K562 (cell line): ENCODE data around the gene CETN1. TPM values are rescaled to one million over a fixed set of nuclear protein-coding genes. Genes with fewer than 3 reads are reported as not detected.

Source experiments
- CEBPB ChIP-seq: fragments of 450-650 bp; IDR thresholded peaks from 2 replicates; pipeline ENCODE4 v1.6.1; 2016; ENCODE audit warnings: missing genetic modification characterization, missing compliant biosample characterization
- CREB3L1 ChIP-seq: fragments of 450-650 bp; IDR thresholded peaks from 2 replicates; pipeline ENCODE4 v1.6.1; 2014; ENCODE audit warnings: low read depth, mild to moderate bottlenecking, moderate library complexity, borderline replicate concordance
- CXXC5 ChIP-seq: fragments of 250-450 bp; sonication (Bioruptor Pico); IDR thresholded peaks from 2 replicates; pipeline ENCODE4 v1.8.0; 2022; ENCODE audit warnings: inconsistent platforms, mild to moderate bottlenecking, moderate library complexity
- DMBX1 ChIP-seq: fragments of 250-450 bp; sonication (Bioruptor Pico); IDR thresholded peaks from 2 replicates; pipeline ENCODE4 v1.8.0; 2022; ENCODE audit warnings: inconsistent platforms, mild to moderate bottlenecking, moderate library complexity, borderline replicate concordance
- FOXK2 ChIP-seq, 2 experiments: fragments of 450-650 bp; IDR thresholded peaks in 1 of 2; conservative IDR thresholded peaks in 1 of 2; 2 replicates each; pipeline ENCODE4 v1.6.1; 2016; ENCODE audit warnings: low read depth in 2 of 2, mild to moderate bottlenecking in 1 of 2
- GATA2 ChIP-seq: sonication (generic); formaldehyde crosslinking; IDR thresholded peaks from 2 replicates; pipeline ENCODE4 v1.4.0; 2020; ENCODE audit warnings: mild to moderate bottlenecking, missing genetic modification reagents
- HMGN3 ChIP-seq: IDR thresholded peaks from 2 replicates; pipeline ENCODE4 v1.6.1; 2011; ENCODE audit warnings: borderline replicate concordance, low read depth, mild to moderate bottlenecking, mixed read lengths, low read length; ENCODE audit not compliant: insufficient read length; ENCODE audit errors: extremely low read depth
- HNRNPL ChIP-seq: fragments of 200-400 bp; formaldehyde crosslinking; IDR thresholded peaks from 2 replicates; pipeline ENCODE4 v1.6.1; 2017; ENCODE audit warnings: low read depth, mild to moderate bottlenecking, low read length
- HSF4 ChIP-seq: fragments of 250-450 bp; sonication (Bioruptor Pico); IDR thresholded peaks from 2 replicates; pipeline ENCODE4 v2.1.2; 2022; ENCODE audit warnings: mild to moderate bottlenecking, moderate library complexity, borderline replicate concordance
- NR2F6 ChIP-seq: fragments of 450-650 bp; formaldehyde crosslinking; IDR thresholded peaks from 2 replicates; pipeline ENCODE4 v1.4.0; 2020; ENCODE audit warnings: mild to moderate bottlenecking
- TAL1 ChIP-seq: fragments of 450-650 bp; IDR thresholded peaks from 2 replicates; pipeline ENCODE4 v1.6.1; 2016; ENCODE audit warnings: mild to moderate bottlenecking
- polyA plus RNA-seq, 8 experiments: library from polyadenylated mRNA; depleted of rRNA in 4 of 8; stranded (reverse) in 5 of 8; unstranded in 3 of 8; fragments of >200 nt; fragmentation: Nextera tagmentation in 2 of 8; fragmentation: Illumina TruSeq in 1 of 8; extraction: Ambion mirVana in 2 of 8; extraction: Trizol in 1 of 8; gene quantifications; 2 replicates each; pipeline versions ENCODE4 v1.2.1 to v1.2.3, GENCODE V29; 2011 to 2014; ENCODE audit warnings: inconsistent platforms in 1 of 8, missing spikeins in 1 of 8
- total RNA-seq, 7 experiments: library from RNA; depleted of rRNA in 6 of 7; stranded (reverse); fragments of >200 nt in 6 of 7; fragmentation: Illumina TruSeq in 2 of 7; extraction: Trizol in 2 of 7; gene quantifications; 2 replicates each; pipeline versions ENCODE4 v1.2.1 to v1.2.3, GENCODE V29; 2011 to 2021; ENCODE audit warnings: low replicate concordance in 1 of 7
- TF ChIP-seq, protein P1 (sequence below), 2 experiments: fragments of 150-350 bp in 1 of 2; IDR thresholded peaks; 2 replicates each; pipeline ENCODE4 v1.6.1; 2012 to 2016; ENCODE audit warnings: low read depth in 2 of 2, low read length in 2 of 2, mild to moderate bottlenecking in 1 of 2, moderate library complexity in 1 of 2
- TF ChIP-seq, protein P2 (sequence below): sonication (generic); formaldehyde crosslinking; IDR thresholded peaks from 2 replicates; pipeline ENCODE4 v1.8.0; 2022; ENCODE audit warnings: mild to moderate bottlenecking, missing genetic modification reagents

CETN1 gene
- total and polyA plus RNA-seq, 9 of the 15 experiments (the other 6 are each of a cell fraction or from before 2014, with no cell fraction given), result 0.07 to 0.34 (median 0.19) TPM; not detected in 3

DNA sequence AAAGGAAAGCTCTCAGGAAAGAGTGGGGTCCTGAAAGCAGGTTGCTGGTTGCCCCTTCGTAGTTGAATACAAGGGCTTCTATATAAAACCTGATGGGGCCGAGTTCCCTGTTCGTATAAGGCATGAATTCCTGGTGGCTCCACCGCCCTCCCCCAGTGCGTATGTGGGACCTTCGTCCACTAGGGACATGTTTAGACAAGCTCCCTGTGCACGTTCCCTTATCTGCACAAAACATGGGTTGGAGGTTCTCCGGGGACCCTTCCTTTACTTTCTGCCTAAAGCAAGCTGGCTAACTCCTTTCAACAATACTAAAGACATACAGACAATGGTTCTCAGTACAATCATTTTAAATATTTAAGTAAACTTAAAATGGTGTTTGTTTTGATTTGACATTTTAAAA is 24.6 kb downstream of the CETN1 start (continued):
- TF ChIP-seq, protein P1, sequence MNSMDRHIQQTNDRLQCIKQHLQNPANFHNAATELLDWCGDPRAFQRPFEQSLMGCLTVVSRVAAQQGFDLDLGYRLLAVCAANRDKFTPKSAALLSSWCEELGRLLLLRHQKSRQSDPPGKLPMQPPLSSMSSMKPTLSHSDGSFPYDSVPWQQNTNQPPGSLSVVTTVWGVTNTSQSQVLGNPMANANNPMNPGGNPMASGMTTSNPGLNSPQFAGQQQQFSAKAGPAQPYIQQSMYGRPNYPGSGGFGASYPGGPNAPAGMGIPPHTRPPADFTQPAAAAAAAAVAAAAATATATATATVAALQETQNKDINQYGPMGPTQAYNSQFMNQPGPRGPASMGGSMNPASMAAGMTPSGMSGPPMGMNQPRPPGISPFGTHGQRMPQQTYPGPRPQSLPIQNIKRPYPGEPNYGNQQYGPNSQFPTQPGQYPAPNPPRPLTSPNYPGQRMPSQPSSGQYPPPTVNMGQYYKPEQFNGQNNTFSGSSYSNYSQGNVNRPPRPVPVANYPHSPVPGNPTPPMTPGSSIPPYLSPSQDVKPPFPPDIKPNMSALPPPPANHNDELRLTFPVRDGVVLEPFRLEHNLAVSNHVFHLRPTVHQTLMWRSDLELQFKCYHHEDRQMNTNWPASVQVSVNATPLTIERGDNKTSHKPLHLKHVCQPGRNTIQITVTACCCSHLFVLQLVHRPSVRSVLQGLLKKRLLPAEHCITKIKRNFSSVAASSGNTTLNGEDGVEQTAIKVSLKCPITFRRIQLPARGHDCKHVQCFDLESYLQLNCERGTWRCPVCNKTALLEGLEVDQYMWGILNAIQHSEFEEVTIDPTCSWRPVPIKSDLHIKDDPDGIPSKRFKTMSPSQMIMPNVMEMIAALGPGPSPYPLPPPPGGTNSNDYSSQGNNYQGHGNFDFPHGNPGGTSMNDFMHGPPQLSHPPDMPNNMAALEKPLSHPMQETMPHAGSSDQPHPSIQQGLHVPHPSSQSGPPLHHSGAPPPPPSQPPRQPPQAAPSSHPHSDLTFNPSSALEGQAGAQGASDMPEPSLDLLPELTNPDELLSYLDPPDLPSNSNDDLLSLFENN (IDR thresholded peaks at IDR 0.05; ENCODE audit: low read depth in 2 of 2, low read length in 2 of 2), result no peak
- TF ChIP-seq TAL1, result peak; percentile 45
- TF ChIP-seq HSF4, result no peak
- peak; percentile 69; the same call in 1 of the 2 replicates for TF ChIP-seq GATA2 (CRISPR knock-in tag)
- TF ChIP-seq, protein P2, sequence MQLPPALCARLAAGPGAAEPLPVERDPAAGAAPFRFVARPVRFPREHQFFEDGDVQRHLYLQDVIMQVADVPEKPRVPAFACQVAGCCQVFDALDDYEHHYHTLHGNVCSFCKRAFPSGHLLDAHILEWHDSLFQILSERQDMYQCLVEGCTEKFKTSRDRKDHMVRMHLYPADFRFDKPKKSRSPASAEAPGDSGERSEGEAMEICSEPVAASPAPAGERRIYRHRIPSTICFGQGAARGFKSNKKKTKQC (CRISPR knock-in tag), result no peak
- peak; percentile 83 for TF ChIP-seq CXXC5 (CRISPR knock-in tag)
- no peak for TF ChIP-seq HNRNPL
- TF ChIP-seq CEBPB, result no peak
- no peak for TF ChIP-seq NR2F6
- no peak for TF ChIP-seq FOXK2 (conservative IDR thresholded peaks at IDR 0.05 in 1 of 2, IDR thresholded peaks at IDR 0.05 in 1 of 2; ENCODE audit: low read depth in 2 of 2)
- peak; percentile 46; the same call in 1 of the 2 replicates for TF ChIP-seq DMBX1 (CRISPR knock-in tag)
- no peak for TF ChIP-seq HMGN3
- TF ChIP-seq CREB3L1, result no peak
